Measurements from ENCODE around the gene RTCA. TPM values are rescaled to one million over a fixed set of nuclear protein-coding genes. Genes with fewer than 3 reads are reported as not detected.

The RTCA gene
- total RNA-seq, 1 donor = 31.1 TPM

- TF ChIP-seq CTCF (IDR thresholded peaks at IDR 0.05; ENCODE audit: insufficient read depth, low read depth, low read length) = no peak
- no peak overlapping the region for H3K4me3 ChIP-seq (ENCODE audit: low read depth, low read length)
- peak; percentile 10 for DNase-seq (ENCODE audit: low read depth)
Measured at GRCh38 chr1:100240631-100241030, 25.4 kb upstream of the RTCA start.

- no peak overlapping the region for H3K4me3 ChIP-seq (ENCODE audit: low read depth, low read length)
- no peak for DNase-seq (ENCODE audit: low read depth)
- TF ChIP-seq CTCF (IDR thresholded peaks at IDR 0.05; ENCODE audit: insufficient read depth, low read depth, low read length) = no peak
Measured at GRCh38 chr1:100246738-100247137, 19.3 kb upstream of the RTCA start.

GRCh38 chr1:100249155-100249536 is 16.9 kb upstream of the RTCA start:
- peak overlapping the region; percentile 98 for H3K4me3 ChIP-seq (ENCODE audit: low read depth, low read length)
- no peak for TF ChIP-seq CTCF (IDR thresholded peaks at IDR 0.05; ENCODE audit: insufficient read depth, low read depth, low read length)
- no peak for DNase-seq (ENCODE audit: low read depth)

GRCh38 chr1:100249537-100250257 is 16.3 kb upstream of the RTCA start, which contains the start of gene DBT:
Gene DBT (minus strand): TSS chr1:100249834. CDS start chr1:100249820, 14 bp downstream.
- no peak for TF ChIP-seq CTCF (IDR thresholded peaks at IDR 0.05; ENCODE audit: insufficient read depth, low read depth, low read length)
- peak; percentile 94 for DNase-seq (ENCODE audit: low read depth)
- H3K4me3 ChIP-seq (ENCODE audit: low read depth, low read length) = peak within 1 kb of the TSS; percentile 98

GRCh38 chr1:100250264-100250663 is 15.8 kb upstream of the RTCA start:
- TF ChIP-seq CTCF (IDR thresholded peaks at IDR 0.05; ENCODE audit: insufficient read depth, low read depth, low read length) = no peak
- peak; percentile 16 for DNase-seq (ENCODE audit: low read depth)
- peak overlapping the region; percentile 98 for H3K4me3 ChIP-seq (ENCODE audit: low read depth, low read length)

GRCh38 chr1:100250807-100251206 is 15.2 kb upstream of the RTCA start:
- no peak for DNase-seq (ENCODE audit: low read depth)
- TF ChIP-seq CTCF (IDR thresholded peaks at IDR 0.05; ENCODE audit: insufficient read depth, low read depth, low read length) = no peak
- H3K4me3 ChIP-seq (ENCODE audit: low read depth, low read length) = no peak overlapping the region

- no peak for DNase-seq (ENCODE audit: low read depth)
- H3K4me3 ChIP-seq (ENCODE audit: low read depth, low read length) = no peak overlapping the region
- no peak for TF ChIP-seq CTCF (IDR thresholded peaks at IDR 0.05; ENCODE audit: insufficient read depth, low read depth, low read length)
Measured at GRCh38 chr1:100252901-100253300, 13.1 kb upstream of the RTCA start.
